GM19193 (cell line): Measurements from ENCODE around the gene POLR2H.

Source experiments
- POLR2A ChIP-seq: IDR thresholded peaks from 4 replicates; pipeline ENCODE4 v1.6.1; 2011; ENCODE audit not compliant: insufficient read depth, insufficient read length; ENCODE audit errors: extremely low read depth

The POLR2H gene

GRCh38 chr3:184361532-184361931 lies at the start of gene POLR2H, which contains the start of gene CLCN2:
Gene POLR2H, plus strand, starts transcription at chr3:184361710. Its CDS starts 1,783 bp downstream, at chr3:184363493.
Gene CLCN2, minus strand, starts transcription at chr3:184361605. Its CDS starts 126 bp downstream, at chr3:184361479.
- TF ChIP-seq POLR2A: no peak

DNA sequence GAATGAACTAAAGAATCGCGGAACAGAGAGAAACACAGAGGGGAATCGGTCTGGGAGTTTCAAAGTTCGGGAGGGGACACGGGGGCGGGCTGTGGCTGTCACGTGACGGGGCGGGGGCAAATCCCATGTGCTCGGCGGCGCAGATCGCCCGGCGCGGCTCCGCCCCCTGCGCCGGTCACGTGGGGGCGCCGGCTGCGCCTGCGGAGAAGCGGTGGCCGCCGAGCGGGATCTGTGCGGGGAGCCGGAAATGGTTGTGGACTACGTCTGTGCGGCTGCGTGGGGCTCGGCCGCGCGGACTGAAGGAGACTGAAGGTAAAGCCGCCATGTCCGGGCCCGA lies 47.2 kb upstream of the POLR2H start, which contains the start of gene EIF4G1:
TSS of gene EIF4G1 (plus strand) at position 244 of the 337 bp plus-strand sequence. CDS start 1,191 bp downstream, outside the sequence.
- peak; percentile 82 for TF ChIP-seq POLR2A

GRCh38 chr3:184314700-184315542 lies 46.6 kb upstream of the POLR2H start:
- no peak for TF ChIP-seq POLR2A

DNA sequence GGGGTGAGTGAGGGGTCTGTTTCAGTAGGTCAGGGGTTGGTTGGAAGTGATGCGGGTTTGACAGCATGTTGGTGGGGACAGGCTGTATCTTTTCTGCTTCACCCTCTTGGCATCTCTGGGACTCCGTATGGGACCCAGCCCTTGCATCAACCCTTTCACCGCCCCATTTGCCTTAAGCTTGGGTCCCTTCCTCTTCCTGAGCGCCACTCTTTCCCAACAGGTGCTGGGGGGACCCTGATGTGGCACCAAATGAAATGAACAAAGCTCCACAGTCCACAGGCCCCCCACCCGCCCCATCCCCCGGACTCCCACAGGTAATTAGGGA lies 46.0 kb upstream of the POLR2H start:
- TF ChIP-seq POLR2A: no peak

- no peak for TF ChIP-seq POLR2A
Measured at GRCh38 chr3:184315871-184316661, 45.4 kb upstream of the POLR2H start.

DNA sequence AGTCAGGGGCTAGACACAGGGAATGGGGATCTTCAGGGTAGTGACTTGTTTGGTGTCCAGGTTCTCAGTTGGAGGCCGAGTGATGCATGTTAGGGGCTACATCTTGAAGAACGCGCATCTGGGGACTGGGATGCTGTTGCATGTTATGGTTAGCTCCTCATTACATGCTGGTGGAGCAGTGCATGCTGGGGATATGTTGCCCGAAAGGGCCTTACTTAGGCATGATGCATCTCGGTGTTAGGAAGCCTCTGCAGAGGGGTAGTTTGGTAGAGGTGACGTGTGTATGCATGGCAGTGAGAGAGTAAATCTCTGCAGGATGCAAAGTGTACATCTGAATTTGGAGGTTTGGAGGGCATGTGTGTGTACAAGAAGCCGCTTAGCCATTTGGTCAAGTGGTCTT lies 44.7 kb upstream of the POLR2H start:
- no peak for TF ChIP-seq POLR2A

GRCh38 chr3:184317201-184317600 lies 44.3 kb upstream of the POLR2H start:
- TF ChIP-seq POLR2A: no peak

DNA sequence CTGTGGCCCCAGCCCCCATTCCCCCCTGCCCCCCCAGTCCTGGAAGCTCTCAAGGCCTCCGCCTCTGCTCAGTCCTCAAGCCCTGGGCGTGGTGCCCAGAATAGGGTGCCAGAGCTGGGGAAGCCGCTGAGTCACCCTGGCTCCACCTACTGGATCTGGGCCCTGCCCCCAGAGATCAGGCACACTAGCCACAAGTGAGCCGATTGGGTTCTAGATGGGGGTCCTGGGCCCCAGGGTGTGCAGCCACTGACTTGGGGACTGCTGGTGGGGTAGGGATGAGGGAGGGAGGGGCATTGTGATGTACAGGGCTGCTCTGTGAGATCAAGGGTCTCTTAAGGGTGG lies 41.4 kb upstream of the POLR2H start:
- TF ChIP-seq POLR2A: no peak

- TF ChIP-seq POLR2A: no peak
Measured at GRCh38 chr3:184321666-184322065, 39.8 kb upstream of the POLR2H start.

DNA sequence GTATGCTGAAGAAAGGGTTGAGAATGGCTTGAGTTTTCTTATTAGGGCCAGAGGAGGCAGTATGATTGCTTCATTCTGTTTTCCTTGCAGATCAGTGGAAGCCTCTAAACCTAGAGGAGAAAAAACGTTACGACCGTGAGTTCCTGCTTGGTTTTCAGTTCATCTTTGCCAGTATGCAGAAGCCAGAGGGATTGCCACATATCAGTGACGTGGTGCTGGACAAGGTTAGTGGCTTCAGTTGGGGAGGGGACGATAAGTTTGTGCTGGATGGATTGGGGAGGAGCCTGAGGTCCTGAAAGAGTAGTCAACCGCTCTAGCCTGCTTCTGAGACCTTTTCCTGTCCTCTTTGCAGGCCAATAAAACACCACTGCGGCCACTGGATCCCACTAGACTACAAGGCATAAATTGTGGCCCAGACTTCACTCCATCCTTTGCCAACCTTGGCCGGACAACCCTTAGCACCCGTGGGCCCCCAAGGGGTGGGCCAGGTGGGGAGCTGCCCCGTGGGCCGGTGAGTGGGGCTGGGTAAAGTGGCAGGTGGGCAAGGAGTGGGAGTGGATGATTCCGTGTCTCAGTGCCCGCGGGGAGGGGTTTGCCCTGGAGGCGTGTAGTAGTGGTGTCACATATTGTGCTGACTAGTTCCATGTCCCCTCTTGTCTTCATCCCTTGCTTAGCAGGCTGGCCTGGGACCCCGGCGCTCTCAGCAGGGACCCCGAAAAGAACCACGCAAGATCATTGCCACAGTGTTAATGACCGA lies 38.6 kb upstream of the POLR2H start:
- no peak for TF ChIP-seq POLR2A

GRCh38 chr3:184323696-184324095 lies 37.8 kb upstream of the POLR2H start:
- no peak for TF ChIP-seq POLR2A

GRCh38 chr3:184325269-184325668 lies 36.2 kb upstream of the POLR2H start:
- TF ChIP-seq POLR2A: no peak

DNA sequence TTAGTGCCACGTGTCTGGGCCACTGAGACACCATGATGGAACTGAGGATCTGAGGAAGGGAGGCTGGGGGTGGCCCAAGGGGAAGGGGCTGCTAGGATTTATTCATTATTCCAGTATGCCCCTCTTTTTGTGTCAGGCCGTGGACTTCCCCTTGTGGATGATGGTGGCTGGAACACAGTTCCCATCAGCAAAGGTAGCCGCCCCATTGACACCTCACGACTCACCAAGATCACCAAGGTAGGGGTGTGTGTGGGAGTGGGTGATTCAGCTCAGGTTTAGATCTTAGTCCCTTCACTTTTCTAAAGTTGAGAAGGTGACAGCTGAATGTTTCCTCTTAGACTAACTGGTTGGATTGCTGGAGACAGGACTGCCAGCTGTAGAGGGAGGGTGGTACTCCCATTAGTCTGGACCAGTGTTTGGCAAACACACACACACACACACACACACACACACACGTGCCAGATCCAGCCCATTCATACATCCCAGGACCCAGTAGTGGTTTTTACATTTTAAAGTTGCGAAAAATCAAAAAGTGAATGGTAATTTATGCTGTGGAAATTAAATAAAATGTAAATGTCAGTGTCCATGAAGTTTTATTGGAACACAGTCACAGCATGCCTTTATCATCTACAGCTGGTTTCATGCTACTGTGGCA lies 35.7 kb upstream of the POLR2H start:
- no peak for TF ChIP-seq POLR2A

DNA sequence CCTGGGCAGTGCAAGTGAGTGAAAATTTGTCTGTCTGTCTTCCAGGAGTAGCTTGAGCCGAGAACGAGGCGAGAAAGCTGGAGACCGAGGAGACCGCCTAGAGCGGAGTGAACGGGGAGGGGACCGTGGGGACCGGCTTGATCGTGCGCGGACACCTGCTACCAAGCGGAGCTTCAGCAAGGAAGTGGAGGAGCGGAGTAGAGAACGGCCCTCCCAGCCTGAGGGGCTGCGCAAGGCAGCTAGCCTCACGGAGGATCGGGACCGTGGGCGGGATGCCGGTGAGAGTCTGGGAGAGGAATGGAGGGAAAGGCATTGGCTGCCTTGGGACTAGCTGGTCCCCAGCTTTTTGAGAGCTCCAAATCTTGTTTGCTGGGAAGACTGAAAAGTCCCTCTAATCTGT lies 34.3 kb upstream of the POLR2H start:
- TF ChIP-seq POLR2A: no peak

DNA sequence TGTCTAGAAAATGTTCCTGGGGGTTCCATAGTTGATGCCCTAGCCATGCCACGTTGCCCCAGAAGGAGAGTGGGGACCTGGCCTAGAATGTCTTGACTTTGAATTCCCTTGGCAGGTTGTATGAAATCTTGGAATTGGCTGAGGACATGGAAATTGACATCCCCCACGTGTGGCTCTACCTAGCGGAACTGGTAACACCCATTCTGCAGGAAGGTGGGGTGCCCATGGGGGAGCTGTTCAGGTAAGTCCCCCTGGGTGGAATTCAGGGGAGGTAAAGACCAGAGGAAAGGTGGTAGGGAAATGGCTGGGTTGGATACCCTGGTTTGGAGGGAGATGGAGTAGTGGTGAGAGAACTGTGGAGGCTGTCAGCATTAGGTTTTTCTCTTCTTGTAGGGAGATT lies 33.0 kb upstream of the POLR2H start:
- TF ChIP-seq POLR2A: no peak

- no peak for TF ChIP-seq POLR2A
Measured at GRCh38 chr3:184332370-184333090, 29.0 kb upstream of the POLR2H start.
